Endothelial cell (in vitro differentiated cells): ENCODE data around the gene SSUH2. TPM values are rescaled to one million over a fixed set of nuclear protein-coding genes. Genes with fewer than 3 reads are reported as not detected.

Experiments
- DNase-seq: peaks from one replicate; pipeline ENCODE4 v3.0.0; 2021; ENCODE audit warnings: low spot score
- H3K27ac Mint-ChIP-seq: one replicate; pipeline ENCODE4 v1.8.0; 2021; ENCODE audit warnings: mixed read lengths, inconsistent platforms; ENCODE audit not compliant: unreplicated experiment
- H3K27me3 Mint-ChIP-seq: one replicate; pipeline ENCODE4 v1.8.0; 2021; ENCODE audit warnings: mild to moderate bottlenecking, moderate library complexity, mixed read lengths, inconsistent platforms; ENCODE audit not compliant: unreplicated experiment
- H3K36me3 Mint-ChIP-seq: one replicate; pipeline ENCODE4 v1.8.0; 2021; ENCODE audit warnings: mild to moderate bottlenecking, low read depth, mixed read lengths, inconsistent platforms; ENCODE audit not compliant: unreplicated experiment
- H3K4me1 Mint-ChIP-seq: one replicate; pipeline ENCODE4 v1.8.0; 2021; ENCODE audit warnings: mild to moderate bottlenecking, mixed read lengths, inconsistent platforms; ENCODE audit not compliant: unreplicated experiment
- H3K4me3 Mint-ChIP-seq: one replicate; pipeline ENCODE4 v1.8.0; 2021; ENCODE audit warnings: mild to moderate bottlenecking, mixed read lengths, inconsistent platforms; ENCODE audit not compliant: unreplicated experiment
- H3K9me3 Mint-ChIP-seq: one replicate; pipeline ENCODE4 v1.8.0; 2021; ENCODE audit warnings: mixed read lengths, inconsistent platforms; ENCODE audit not compliant: unreplicated experiment
- CTCF ChIP-seq: fragments of 200-600 bp; sonication (generic); IDR thresholded peaks from one replicate; pipeline ENCODE4 v1.5.0; 2021; ENCODE audit warnings: antibody characterized with exemption; ENCODE audit not compliant: unreplicated experiment
- total RNA-seq: library from RNA; stranded (reverse); fragmentation: NEBNext Ultra II Directional; extraction: Animal tissue kit (Norgen Biotek cat#: 25700); gene quantifications from one replicate; pipeline ENCODE4 v1.2.1, GENCODE V29; 2021; ENCODE audit not compliant: unreplicated experiment

The SSUH2 gene
- total RNA-seq, 1 donor from 2014 or later, result 0.21 TPM

- Mint-ChIP-seq H3K36me3 (peaks cover 3% of the 10 kb centered on the region), H3K27ac (no peak overlapping the region), H3K4me3 (no peak overlapping the region), H3K9me3 (no peaks in the 10 kb centered on the region), H3K27me3 (no peaks in the 10 kb centered on the region), H3K4me1 (peaks cover 15% of the 10 kb centered on the region)
- TF ChIP-seq CTCF, result no peak
- no peak for DNase-seq
These were observed 70.4 kb downstream of the SSUH2 start for GRCh38 chr3:8574040-8574669.

DNA sequence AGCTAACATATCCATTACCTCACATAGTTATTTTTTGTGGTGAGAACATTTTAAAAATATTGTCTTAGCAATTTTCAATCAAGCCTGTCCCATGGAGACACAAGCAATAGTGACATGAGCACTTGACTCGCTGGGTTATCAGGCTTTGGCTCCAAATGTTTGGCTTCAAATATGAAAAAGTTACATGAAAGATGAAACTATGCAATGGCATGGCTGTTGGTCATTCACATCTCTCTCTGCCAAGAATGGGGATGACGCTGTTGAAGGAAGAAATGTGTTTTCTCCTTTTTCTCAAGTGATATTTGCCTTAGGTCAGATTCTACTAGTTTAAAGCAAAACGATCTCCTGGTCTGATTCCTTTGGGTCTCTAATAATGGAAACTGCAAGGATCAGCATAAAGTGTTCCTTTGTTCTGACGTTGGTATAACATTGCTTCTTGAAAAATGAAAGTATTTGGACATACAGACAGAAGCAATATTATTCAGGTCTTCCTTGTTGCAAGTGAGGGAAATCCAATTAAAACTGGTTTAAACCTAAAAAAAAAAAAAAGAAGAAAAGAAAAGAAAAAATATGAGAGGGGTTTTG lies 71.2 kb downstream of the SSUH2 start:
- Mint-ChIP-seq H3K4me3 (no peak overlapping the region), H3K36me3 (peaks cover 3% of the 10 kb centered on the region), H3K9me3 (no peaks in the 10 kb centered on the region), H3K27ac (no peak overlapping the region), H3K27me3 (no peaks in the 10 kb centered on the region), H3K4me1 (peaks cover 15% of the 10 kb centered on the region)
- no peak for DNase-seq
- no peak for TF ChIP-seq CTCF

- no peak overlapping the region for H3K27ac Mint-ChIP-seq
- no peaks in the 10 kb centered on the region for H3K27me3 Mint-ChIP-seq
- TF ChIP-seq CTCF, result no peak
- DNase-seq, result no peak
- no peak overlapping the region for H3K4me3 Mint-ChIP-seq
- H3K9me3 Mint-ChIP-seq, result no peaks in the 10 kb centered on the region
- peaks cover 3% of the 10 kb centered on the region for H3K36me3 Mint-ChIP-seq
- H3K4me1 Mint-ChIP-seq, result peaks cover 15% of the 10 kb centered on the region
These were observed 73.3 kb downstream of the SSUH2 start for GRCh38 chr3:8571256-8571655.

Other genes starting within 250 kb of the SSUH2 start
- 9.5 TPM for gene LMCD1, start 143.0 kb downstream of the SSUH2 start, total RNA-seq
- gene CAV3, start 89.0 kb upstream of the SSUH2 start, total RNA-seq, result not detected
- gene OXTR, start 124.8 kb upstream of the SSUH2 start, total RNA-seq, result 1.0 TPM